B cell (primary cell): Measurements from ENCODE around the gene CASP14.

ENCODE experiments used
- CTCF ChIP-seq: fragments of 200-600 bp; IDR thresholded peaks from one replicate; pipeline ENCODE4 v1.8.0; 2022; ENCODE audit warnings: antibody characterized with exemption, mild to moderate bottlenecking
- EZH2 ChIP-seq: IDR thresholded peaks from 2 replicates; pipeline ENCODE4 v1.6.1; 2012; ENCODE audit warnings: borderline replicate concordance, low read depth, mild to moderate bottlenecking, moderate library complexity, low read length; ENCODE audit not compliant: insufficient read depth, poor library complexity, severe bottlenecking

GRCh38 chr19:15062036-15062435 is 12.8 kb downstream of the CASP14 start:
- TF ChIP-seq CTCF (no peak), EZH2 (no peak)
